Measurements from ENCODE around the gene SYNPR. TPM values are rescaled to one million over a fixed set of nuclear protein-coding genes. Genes with fewer than 3 reads are reported as not detected.

The SYNPR gene
- total RNA-seq, 2 experiments from 2014 or later, result not detected

DNA sequence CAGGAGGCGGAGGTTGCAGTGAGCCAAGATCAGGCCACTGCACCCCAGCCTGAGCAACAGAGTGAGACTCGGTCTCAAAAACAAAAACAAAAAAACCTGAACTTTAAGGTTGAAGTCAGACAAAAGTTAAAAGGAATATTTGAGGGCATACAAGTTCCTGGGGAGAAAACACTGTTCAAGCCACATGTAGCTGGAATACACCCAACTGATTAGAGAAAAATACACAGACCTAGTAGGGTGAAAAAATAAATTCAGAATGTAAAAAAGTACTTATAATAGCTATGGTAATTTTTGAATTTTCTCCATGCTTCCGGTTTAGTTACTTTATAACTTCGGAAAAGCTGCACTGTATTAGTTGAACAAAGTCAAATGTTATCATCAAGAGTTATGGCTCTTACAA is 331.7 kb downstream of the SYNPR start:
- ATAC-seq (ENCODE audit: poor library complexity) (no peak), DNase-seq (no peak)
- TF ChIP-seq, protein P1, sequence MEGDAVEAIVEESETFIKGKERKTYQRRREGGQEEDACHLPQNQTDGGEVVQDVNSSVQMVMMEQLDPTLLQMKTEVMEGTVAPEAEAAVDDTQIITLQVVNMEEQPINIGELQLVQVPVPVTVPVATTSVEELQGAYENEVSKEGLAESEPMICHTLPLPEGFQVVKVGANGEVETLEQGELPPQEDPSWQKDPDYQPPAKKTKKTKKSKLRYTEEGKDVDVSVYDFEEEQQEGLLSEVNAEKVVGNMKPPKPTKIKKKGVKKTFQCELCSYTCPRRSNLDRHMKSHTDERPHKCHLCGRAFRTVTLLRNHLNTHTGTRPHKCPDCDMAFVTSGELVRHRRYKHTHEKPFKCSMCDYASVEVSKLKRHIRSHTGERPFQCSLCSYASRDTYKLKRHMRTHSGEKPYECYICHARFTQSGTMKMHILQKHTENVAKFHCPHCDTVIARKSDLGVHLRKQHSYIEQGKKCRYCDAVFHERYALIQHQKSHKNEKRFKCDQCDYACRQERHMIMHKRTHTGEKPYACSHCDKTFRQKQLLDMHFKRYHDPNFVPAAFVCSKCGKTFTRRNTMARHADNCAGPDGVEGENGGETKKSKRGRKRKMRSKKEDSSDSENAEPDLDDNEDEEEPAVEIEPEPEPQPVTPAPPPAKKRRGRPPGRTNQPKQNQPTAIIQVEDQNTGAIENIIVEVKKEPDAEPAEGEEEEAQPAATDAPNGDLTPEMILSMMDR (IDR thresholded peaks at IDR 0.05), result no peak
- no peaks in the 10 kb centered on the region for H3K4me1 ChIP-seq (ENCODE audit: insufficient read depth, low read length)
- H3K9me3 ChIP-seq (ENCODE audit: control insufficient read depth in 1 of 2, insufficient read depth in 1 of 2, low read length in 2 of 2), result no peaks in the 10 kb centered on the region
- ChIA-PET CTCF (no interaction called here), POLR2A (no interaction called here)
- H3K4me3 Mint-ChIP-seq, result no peak overlapping the region
- no peak overlapping the region for H3K4me3 ChIP-seq (ENCODE audit: low read length)
- no peaks in the 10 kb centered on the region for H3K4me1 Mint-ChIP-seq (ENCODE audit: low read depth)
- peaks cover 3% of the 10 kb centered on the region for H3K27me3 Mint-ChIP-seq
- H3K27me3 ChIP-seq (ENCODE audit: control insufficient read depth in 1 of 2, insufficient read depth in 2 of 2, low read length in 2 of 2), result no peaks in the 10 kb centered on the region
- H3K27ac Mint-ChIP-seq, result no peak overlapping the region
- H3K36me3 ChIP-seq (ENCODE audit: insufficient read depth, low read length), result no peaks in the 10 kb centered on the region
- intact Hi-C loops (cut with DNase I, micrococcal nuclease), result no loop called here
- H3K9me3 Mint-ChIP-seq, result peaks cover 7% of the 10 kb centered on the region
- H3K27ac ChIP-seq (ENCODE audit: low read depth in 1 of 2, low read length in 2 of 2), result no peak overlapping the region
- no peaks in the 10 kb centered on the region for H3K36me3 Mint-ChIP-seq (ENCODE audit: low read depth)

GRCh38 chr3:63611382-63611781 is 333.3 kb downstream of the SYNPR start:
- no peak overlapping the region for H3K27ac Mint-ChIP-seq
- ChIA-PET POLR2A (no interaction called here), CTCF (no interaction called here)
- no peak overlapping the region for H3K4me3 Mint-ChIP-seq
- no peak overlapping the region for H3K27ac ChIP-seq (ENCODE audit: low read depth in 1 of 2, low read length in 2 of 2)
- no peaks in the 10 kb centered on the region for H3K9me3 ChIP-seq (ENCODE audit: control insufficient read depth in 1 of 2, insufficient read depth in 1 of 2, low read length in 2 of 2)
- H3K36me3 ChIP-seq (ENCODE audit: insufficient read depth, low read length), result no peaks in the 10 kb centered on the region
- no peak overlapping the region for H3K4me3 ChIP-seq (ENCODE audit: low read length)
- peaks cover 3% of the 10 kb centered on the region for H3K27me3 Mint-ChIP-seq
- no peaks in the 10 kb centered on the region for H3K36me3 Mint-ChIP-seq (ENCODE audit: low read depth)
- H3K4me1 ChIP-seq (ENCODE audit: insufficient read depth, low read length), result no peaks in the 10 kb centered on the region
- H3K4me1 Mint-ChIP-seq (ENCODE audit: low read depth), result no peaks in the 10 kb centered on the region
- TF ChIP-seq, protein P1 (IDR thresholded peaks at IDR 0.05), result no peak
- no peak for ATAC-seq (ENCODE audit: poor library complexity)
- H3K27me3 ChIP-seq (ENCODE audit: control insufficient read depth in 1 of 2, insufficient read depth in 2 of 2, low read length in 2 of 2), result no peaks in the 10 kb centered on the region
- H3K9me3 Mint-ChIP-seq, result peaks cover 7% of the 10 kb centered on the region
- DNase-seq, result no peak
- intact Hi-C loops (cut with DNase I, micrococcal nuclease), result no loop called here

- ATAC-seq (ENCODE audit: poor library complexity) (no peak), DNase-seq (no peak)
- no peak overlapping the region for H3K4me3 Mint-ChIP-seq
- TF ChIP-seq, protein P1 (IDR thresholded peaks at IDR 0.05), result no peak
- POLR2A ChIA-PET, result no interaction called here
- intact Hi-C loops (cut with DNase I, micrococcal nuclease), result no loop called here
- no peaks in the 10 kb centered on the region for H3K36me3 Mint-ChIP-seq (ENCODE audit: low read depth)
- no peaks in the 10 kb centered on the region for H3K36me3 ChIP-seq (ENCODE audit: insufficient read depth, low read length)
- H3K4me1 ChIP-seq (ENCODE audit: insufficient read depth, low read length), result no peaks in the 10 kb centered on the region
- H3K4me3 ChIP-seq (ENCODE audit: low read length), result no peak overlapping the region
- no peak overlapping the region for H3K27ac Mint-ChIP-seq
- no peak overlapping the region for H3K27ac ChIP-seq (ENCODE audit: low read depth in 1 of 2, low read length in 2 of 2)
- H3K9me3 ChIP-seq (ENCODE audit: control insufficient read depth in 1 of 2, insufficient read depth in 1 of 2, low read length in 2 of 2), result no peaks in the 10 kb centered on the region
- peaks cover 4% of the 10 kb centered on the region for H3K9me3 Mint-ChIP-seq
- CTCF ChIA-PET, result no interaction called here
- H3K4me1 Mint-ChIP-seq (ENCODE audit: low read depth), result no peaks in the 10 kb centered on the region
- H3K27me3 ChIP-seq (ENCODE audit: control insufficient read depth in 1 of 2, insufficient read depth in 2 of 2, low read length in 2 of 2), result no peaks in the 10 kb centered on the region
- peaks cover 3% of the 10 kb centered on the region for H3K27me3 Mint-ChIP-seq
Observed at GRCh38 chr3:63613561-63613960, 335.5 kb downstream of the SYNPR start.
